ENCODE measurements around the gene AARS2. TPM values are rescaled to one million over a fixed set of nuclear protein-coding genes. Genes with fewer than 3 reads are reported as not detected.
"Not testable (repeated sequence)": the region's sequence is repeated elsewhere in the genome, so short reads cannot be mapped to it uniquely, and the experiment has no call there.

AARS2 gene
- total and polyA plus RNA-seq, 2 donors (not counting 1 experiment from before 2014, with no cell fraction given) = 3.4 to 24.3 TPM

DNA sequence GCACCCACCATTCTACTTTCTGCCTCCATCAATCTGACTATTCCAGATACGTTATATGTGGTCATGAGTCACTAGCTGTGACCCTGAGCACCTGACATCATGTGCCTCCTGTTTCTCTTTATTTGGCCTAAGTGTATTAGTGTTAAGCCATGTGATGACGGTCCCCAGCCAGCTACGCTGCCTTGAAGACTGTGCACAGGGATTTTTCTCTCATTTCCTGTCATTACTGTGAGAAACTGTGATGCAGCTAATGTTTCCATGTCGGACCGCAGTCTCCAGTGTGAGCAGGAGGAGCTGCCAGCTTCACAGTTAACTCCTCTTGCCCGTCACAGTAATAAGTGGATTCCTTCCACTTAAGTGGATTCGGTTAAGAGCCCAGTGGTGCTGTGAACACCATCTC, 19.4 kb upstream of the AARS2 start:
- Histone ChIP-seq H3K4me2 (ENCODE audit: extremely low read depth, insufficient read depth, low read length) (no peak overlapping the region), H3K27ac (ENCODE audit: insufficient read depth, low read length) (no peak overlapping the region), H4K20me1 (ENCODE audit: control insufficient read depth, extremely low read depth, insufficient read depth, low read length) (no peaks in the 10 kb centered on the region), H3K79me2 (ENCODE audit: control insufficient read depth, insufficient read depth, low read length) (no peaks in the 10 kb centered on the region), H3K36me3 (ENCODE audit: control insufficient read depth, insufficient read depth, low read length) (no peaks in the 10 kb centered on the region), H3K4me1 (ENCODE audit: control insufficient read depth, extremely low read depth, insufficient read depth, low read length) (no peaks in the 10 kb centered on the region), H3K27me3 (ENCODE audit: control insufficient read depth, insufficient read depth, low read length) (peaks cover 25% of the 10 kb centered on the region), H3K9me3 (ENCODE audit: control insufficient read depth, insufficient read depth, low read depth, low read length) (no peaks in the 10 kb centered on the region), H2AFZ (ENCODE audit: low read length) (no peak overlapping the region), H3K4me3 (replicated peaks in 1 of 4; ENCODE audit: control extremely low read depth in 1 of 4, insufficient read depth in 1 of 4, low read depth in 3 of 4, low read length in 4 of 4) (no peak overlapping the region), H3K9ac (ENCODE audit: insufficient read depth, low read length) (no peak overlapping the region)
- no peak for TF ChIP-seq EZH2 (IDR thresholded peaks at IDR 0.05; ENCODE audit: low read length, missing control alignments)
- TF ChIP-seq, protein P1, sequence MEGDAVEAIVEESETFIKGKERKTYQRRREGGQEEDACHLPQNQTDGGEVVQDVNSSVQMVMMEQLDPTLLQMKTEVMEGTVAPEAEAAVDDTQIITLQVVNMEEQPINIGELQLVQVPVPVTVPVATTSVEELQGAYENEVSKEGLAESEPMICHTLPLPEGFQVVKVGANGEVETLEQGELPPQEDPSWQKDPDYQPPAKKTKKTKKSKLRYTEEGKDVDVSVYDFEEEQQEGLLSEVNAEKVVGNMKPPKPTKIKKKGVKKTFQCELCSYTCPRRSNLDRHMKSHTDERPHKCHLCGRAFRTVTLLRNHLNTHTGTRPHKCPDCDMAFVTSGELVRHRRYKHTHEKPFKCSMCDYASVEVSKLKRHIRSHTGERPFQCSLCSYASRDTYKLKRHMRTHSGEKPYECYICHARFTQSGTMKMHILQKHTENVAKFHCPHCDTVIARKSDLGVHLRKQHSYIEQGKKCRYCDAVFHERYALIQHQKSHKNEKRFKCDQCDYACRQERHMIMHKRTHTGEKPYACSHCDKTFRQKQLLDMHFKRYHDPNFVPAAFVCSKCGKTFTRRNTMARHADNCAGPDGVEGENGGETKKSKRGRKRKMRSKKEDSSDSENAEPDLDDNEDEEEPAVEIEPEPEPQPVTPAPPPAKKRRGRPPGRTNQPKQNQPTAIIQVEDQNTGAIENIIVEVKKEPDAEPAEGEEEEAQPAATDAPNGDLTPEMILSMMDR (conservative IDR thresholded peaks at IDR 0.05 in 1 of 2, IDR thresholded peaks at IDR 0.05 in 1 of 2; ENCODE audit: low read depth in 1 of 2, low read length in 2 of 2) = no peak
- peak in 1 of 2 donors; percentile 32 for DNase-seq (ENCODE audit: low read depth in 2 of 2)

DNA sequence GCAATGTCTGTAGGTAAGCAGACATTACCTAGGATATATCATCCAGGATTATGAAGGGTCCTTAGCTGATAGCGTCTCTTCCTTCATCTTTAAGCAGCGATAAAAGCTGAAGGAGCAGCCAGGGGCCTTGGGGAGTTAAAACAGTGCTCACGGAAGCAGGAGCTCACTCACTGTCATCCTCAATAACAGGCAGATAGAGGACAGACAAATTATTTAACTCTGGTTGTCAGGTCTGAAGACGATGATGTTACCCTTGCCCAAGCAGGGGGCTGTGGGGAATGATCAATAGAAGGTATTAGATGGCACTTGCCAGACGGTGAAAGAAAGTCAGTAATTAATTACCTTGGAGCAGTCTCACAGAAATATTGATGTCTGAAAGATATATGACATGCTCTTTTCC, 16.7 kb upstream of the AARS2 start:
- TF ChIP-seq EZH2 (IDR thresholded peaks at IDR 0.05; ENCODE audit: low read length, missing control alignments) = no peak
- TF ChIP-seq, protein P1 (conservative IDR thresholded peaks at IDR 0.05 in 1 of 2, IDR thresholded peaks at IDR 0.05 in 1 of 2; ENCODE audit: low read depth in 1 of 2, low read length in 2 of 2) = no peak
- Histone ChIP-seq H3K4me1 (ENCODE audit: control insufficient read depth, extremely low read depth, insufficient read depth, low read length) (no peaks in the 10 kb centered on the region), H3K9me3 (ENCODE audit: control insufficient read depth, insufficient read depth, low read depth, low read length) (no peaks in the 10 kb centered on the region), H2AFZ (ENCODE audit: low read length) (no peak overlapping the region), H3K27me3 (ENCODE audit: control insufficient read depth, insufficient read depth, low read length) (peaks cover 19% of the 10 kb centered on the region), H4K20me1 (ENCODE audit: control insufficient read depth, extremely low read depth, insufficient read depth, low read length) (no peaks in the 10 kb centered on the region), H3K79me2 (ENCODE audit: control insufficient read depth, insufficient read depth, low read length) (no peaks in the 10 kb centered on the region), H3K4me3 (replicated peaks in 1 of 4; ENCODE audit: control extremely low read depth in 1 of 4, insufficient read depth in 1 of 4, low read depth in 3 of 4, low read length in 4 of 4) (no peak overlapping the region), H3K36me3 (ENCODE audit: control insufficient read depth, insufficient read depth, low read length) (no peaks in the 10 kb centered on the region), H3K4me2 (ENCODE audit: extremely low read depth, insufficient read depth, low read length) (no peak overlapping the region), H3K9ac (ENCODE audit: insufficient read depth, low read length) (no peak overlapping the region), H3K27ac (ENCODE audit: insufficient read depth, low read length) (no peak overlapping the region)
- DNase-seq (ENCODE audit: low read depth in 2 of 2) = no peak

DNA sequence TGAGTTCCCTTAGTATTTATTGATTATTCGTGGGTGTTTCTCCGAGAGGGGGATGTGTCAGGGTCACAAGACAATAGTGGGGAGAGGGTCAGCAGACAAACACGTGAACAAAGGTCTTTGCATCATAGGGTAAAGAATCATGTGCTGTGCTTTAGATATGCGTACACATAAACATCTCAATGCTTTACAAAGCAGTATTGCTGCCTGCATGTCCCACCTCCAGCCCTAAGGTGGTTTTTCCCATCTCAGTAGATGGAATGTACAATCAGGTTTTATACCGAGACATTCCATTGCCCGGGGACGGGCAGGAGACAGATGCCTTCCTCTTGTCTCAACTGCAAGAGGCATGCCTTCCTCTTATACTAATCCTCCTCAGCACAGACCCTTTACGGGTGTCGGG, 15.1 kb upstream of the AARS2 start:
- DNase-seq (ENCODE audit: low read depth in 2 of 2); H3K79me2 ChIP-seq (ENCODE audit: control insufficient read depth, insufficient read depth, low read length); H4K20me1 ChIP-seq (ENCODE audit: control insufficient read depth, extremely low read depth, insufficient read depth, low read length); H3K4me2 ChIP-seq (ENCODE audit: extremely low read depth, insufficient read depth, low read length); H3K4me3 ChIP-seq (replicated peaks in 1 of 4; ENCODE audit: control extremely low read depth in 1 of 4, insufficient read depth in 1 of 4, low read depth in 3 of 4, low read length in 4 of 4); H3K9ac ChIP-seq (ENCODE audit: insufficient read depth, low read length); H3K36me3 ChIP-seq (ENCODE audit: control insufficient read depth, insufficient read depth, low read length); H3K4me1 ChIP-seq (ENCODE audit: control insufficient read depth, extremely low read depth, insufficient read depth, low read length); H3K9me3 ChIP-seq (ENCODE audit: control insufficient read depth, insufficient read depth, low read depth, low read length); H3K27ac ChIP-seq (ENCODE audit: insufficient read depth, low read length); H2AFZ ChIP-seq (ENCODE audit: low read length): not testable (repeated sequence)
- H3K27me3 ChIP-seq (ENCODE audit: control insufficient read depth, insufficient read depth, low read length) = peaks cover 16% of the 10 kb centered on the region

Measured in fibroblast of lung (primary cell).